Natural killer cell (primary cell): ENCODE measurements around the gene NDRG4. TPM values are rescaled to one million over a fixed set of nuclear protein-coding genes. Genes with fewer than 3 reads are reported as not detected.

Experiments used
- ATAC-seq, 3 donors: fragments of 150-1000 bp in 2 of 3; fragments of 200-7000 bp in 1 of 3; cut with Tn5 transposase; 1 replicate in 1 of 3; 2 replicates in 2 of 3; pipeline ENCODE4 v1.10.0; 2021; ENCODE audit warnings: mild to moderate bottlenecking in 2 of 3, moderate library complexity in 2 of 3
- DNase-seq, 2 donors: peaks; one replicate each; pipeline versions ENCODE4 v3.0.0 to v3.0.0-alpha.2; 2013 to 2021; ENCODE audit warnings: mixed read lengths in 1 of 2
- H3K27ac ChIP-seq: one replicate; pipeline ENCODE4 v1.5.1; 2013; ENCODE audit warnings: mild to moderate bottlenecking, low read length
- H3K27me3 ChIP-seq: one replicate; pipeline ENCODE4 v1.6.1; 2013; ENCODE audit warnings: low read length; ENCODE audit not compliant: control insufficient read depth, insufficient read depth
- H3K36me3 ChIP-seq: one replicate; pipeline ENCODE4 v1.6.1; 2013; ENCODE audit warnings: low read length; ENCODE audit not compliant: control insufficient read depth, insufficient read depth
- H3K4me1 ChIP-seq: one replicate; pipeline ENCODE4 v1.6.1; 2013; ENCODE audit warnings: low read length; ENCODE audit not compliant: control insufficient read depth, insufficient read depth
- H3K4me3 ChIP-seq: one replicate; pipeline ENCODE4 v1.5.1; 2013; ENCODE audit warnings: low read length
- H3K9me3 ChIP-seq: one replicate; pipeline ENCODE4 v1.6.1; 2013; ENCODE audit warnings: low read length; ENCODE audit not compliant: control insufficient read depth, insufficient read depth
- H3K27ac Mint-ChIP-seq, 2 donors: one replicate each; pipeline ENCODE4 v1.8.0; 2022; ENCODE audit warnings: mild to moderate bottlenecking in 2 of 2, mixed read lengths in 2 of 2, moderate library complexity in 1 of 2
- H3K27me3 Mint-ChIP-seq, 2 donors: one replicate each; pipeline ENCODE4 v1.8.0; 2022; ENCODE audit warnings: low read depth in 2 of 2, mixed read lengths in 2 of 2
- H3K36me3 Mint-ChIP-seq: one replicate; pipeline ENCODE4 v1.8.0; 2022; ENCODE audit warnings: mixed read lengths
- H3K4me1 Mint-ChIP-seq, 2 donors: one replicate each; pipeline ENCODE4 v1.8.0; 2022; ENCODE audit warnings: mixed read lengths in 2 of 2
- H3K4me3 Mint-ChIP-seq: one replicate; pipeline ENCODE4 v1.8.0; 2022; ENCODE audit warnings: mild to moderate bottlenecking, moderate library complexity, mixed read lengths
- H3K9me3 Mint-ChIP-seq, 2 donors: one replicate each; pipeline ENCODE4 v1.8.0; 2022; ENCODE audit warnings: mixed read lengths in 2 of 2
- CTCF ChIP-seq: fragments of 200-600 bp; IDR thresholded peaks from one replicate; pipeline ENCODE4 v1.8.0; 2022; ENCODE audit warnings: antibody characterized with exemption
- WGBS: methylation state at CpG from one replicate; pipeline ENCODE4 v1.1.7; 2013; ENCODE audit warnings: missing lambda C conversion rate; ENCODE audit not compliant: insufficient coverage; 5-methylcytosine and 5-hydroxymethylcytosine counted together
- intact Hi-C: fragments of 100-400 bp; cut with micrococcal nuclease; formaldehyde crosslinking; loops from one replicate; pipeline ENCODE4 v1.14.2; 2022
- total RNA-seq, 4 donors: library from RNA; stranded (reverse); fragments of 120-200 nt in 1 of 4; gene quantifications; one replicate each; pipeline versions ENCODE4 v1.2.3 to v1.2.4, GENCODE V29; 2013 to 2022

Gene NDRG4
- total RNA-seq, 3 donors from 2014 or later (not counting 1 experiment from before 2014, with no cell fraction given), result not detected

GRCh38 chr16:58543685-58544084 lies 43.7 kb downstream of the NDRG4 start:
- WGBS, result over 99% methylated on average over 7 of the region's 8 CpGs
- intact Hi-C loops, result no loop called here

GRCh38 chr16:58548378-58548777 lies 48.4 kb downstream of the NDRG4 start:
- no peaks in the 10 kb centered on the region for H3K4me1 ChIP-seq
- Mint-ChIP-seq H3K27me3 (no peaks in the 10 kb centered on the region), H3K9me3 (no peaks in the 10 kb centered on the region), H3K4me3 (no peak overlapping the region), H3K36me3 (peaks cover 23% of the 10 kb centered on the region), H3K4me1 (peaks cover 7 to 11% of the 10 kb centered on the region in 2 donors), H3K27ac (peak overlapping the region; percentile 14 to 17)
- intact Hi-C loops, result no loop called here
- no peak for TF ChIP-seq CTCF
- H3K36me3 ChIP-seq, result peaks cover 98% of the 10 kb centered on the region
- DNase-seq, result no peak
- no peaks in the 10 kb centered on the region for H3K27me3 ChIP-seq
- no peaks in the 10 kb centered on the region for H3K9me3 ChIP-seq
- no peak overlapping the region for H3K27ac ChIP-seq
- no peak for ATAC-seq
- no peak overlapping the region for H3K4me3 ChIP-seq
- WGBS, result 95% methylated on average over 2 of the region's 2 CpGs

More at GRCh38 chr16:58543685-58544084, 43.7 kb downstream of the NDRG4 start:
- no peaks in the 10 kb centered on the region for H3K27me3 ChIP-seq
- no peak overlapping the region for H3K4me3 ChIP-seq
- peaks cover 37% of the 10 kb centered on the region for H3K36me3 Mint-ChIP-seq
- H3K9me3 Mint-ChIP-seq, result no peaks in the 10 kb centered on the region
- H3K27me3 Mint-ChIP-seq, result no peaks in the 10 kb centered on the region
- no peaks in the 10 kb centered on the region for H3K4me1 ChIP-seq
- no peak overlapping the region for H3K27ac Mint-ChIP-seq
- no peaks in the 10 kb centered on the region for H3K9me3 ChIP-seq
- H3K4me1 Mint-ChIP-seq, result peaks cover 8 to 21% of the 10 kb centered on the region in 2 donors
- ATAC-seq, result no peak
- no peak for DNase-seq
- H3K36me3 ChIP-seq, result peaks cover 97% of the 10 kb centered on the region
- no peak for TF ChIP-seq CTCF
- H3K4me3 Mint-ChIP-seq, result no peak overlapping the region
- H3K27ac ChIP-seq, result no peak overlapping the region

- Mint-ChIP-seq H3K27ac (peak overlapping the region in 1 of 2 donors; percentile 35), H3K27me3 (no peaks in the 10 kb centered on the region), H3K4me3 (no peak overlapping the region), H3K9me3 (no peaks in the 10 kb centered on the region), H3K36me3 (peaks cover 27% of the 10 kb centered on the region), H3K4me1 (peaks cover 7 to 11% of the 10 kb centered on the region in 2 donors)
- intact Hi-C loops, result no loop called here
- DNase-seq, result no peak
- H3K4me1 ChIP-seq, result no peaks in the 10 kb centered on the region
- TF ChIP-seq CTCF, result no peak
- no peak overlapping the region for H3K4me3 ChIP-seq
- 96% methylated on average over 2 of the region's 3 CpGs for WGBS
- H3K9me3 ChIP-seq, result no peaks in the 10 kb centered on the region
- no peak for ATAC-seq
- no peaks in the 10 kb centered on the region for H3K27me3 ChIP-seq
- H3K36me3 ChIP-seq, result peaks cover 98% of the 10 kb centered on the region
- no peak overlapping the region for H3K27ac ChIP-seq
These were observed 51.6 kb downstream of the NDRG4 start for GRCh38 chr16:58551496-58551895.

- no peak overlapping the region for H3K27ac Mint-ChIP-seq
- no peaks in the 10 kb centered on the region for H3K9me3 Mint-ChIP-seq
These were observed 56.7 kb downstream of the NDRG4 start for GRCh38 chr16:58556678-58557077.

More at GRCh38 chr16:58556678-58557077, 56.7 kb downstream of the NDRG4 start:
- DNase-seq (no peak), ATAC-seq (no peak)
- H3K36me3 Mint-ChIP-seq, result peaks cover 23% of the 10 kb centered on the region
- no peaks in the 10 kb centered on the region for H3K4me1 ChIP-seq
- peaks cover 91% of the 10 kb centered on the region for H3K36me3 ChIP-seq
- H3K4me1 Mint-ChIP-seq, result peaks cover 4 to 5% of the 10 kb centered on the region in 2 donors
- no peak overlapping the region for H3K4me3 Mint-ChIP-seq
- intact Hi-C loops, result no loop called here
- no peak overlapping the region for H3K27ac ChIP-seq
- TF ChIP-seq CTCF, result no peak
- H3K27me3 ChIP-seq, result no peaks in the 10 kb centered on the region
- no peaks in the 10 kb centered on the region for H3K27me3 Mint-ChIP-seq
- H3K9me3 ChIP-seq, result no peaks in the 10 kb centered on the region
- H3K4me3 ChIP-seq, result no peak overlapping the region
- 100% methylated on average over 2 of the region's 2 CpGs for WGBS
